Measurements from ENCODE around the gene GPX4.
A peak's percentile ranks its signal among the peaks of the same experiment; 100 is the strongest.

GPX4 gene

GRCh38 chr19:1082928-1083816 is 20.6 kb upstream of the GPX4 start:
- TF ChIP-seq CTCF (IDR thresholded peaks at IDR 0.05; ENCODE audit: unreplicated experiment in 3 of 3), result no peak
- peak overlapping the region in 1 of 3 experiments; percentile 61 for H3K4me3 Mint-ChIP-seq
- H3K4me1 Mint-ChIP-seq, result peaks cover 11% of the 10 kb centered on the region
- H3K27me3 Mint-ChIP-seq (ENCODE audit: low read depth), result no peaks in the 10 kb centered on the region
- H3K9me3 Mint-ChIP-seq, result no peaks in the 10 kb centered on the region
- H3K27ac Mint-ChIP-seq, result no peak overlapping the region
- H3K36me3 Mint-ChIP-seq (ENCODE audit: low read depth), result peaks cover 9% of the 10 kb centered on the region

GRCh38 chr19:1084024-1084868 is 19.5 kb upstream of the GPX4 start:
- Mint-ChIP-seq H3K9me3 (no peaks in the 10 kb centered on the region), H3K27ac (peak overlapping the region in 1 of 3 experiments; percentile 40), H3K4me1 (peaks cover 11% of the 10 kb centered on the region), H3K4me3 (peak overlapping the region; percentile 42 to 66 (median 61)), H3K36me3 (ENCODE audit: low read depth) (peaks cover 9% of the 10 kb centered on the region), H3K27me3 (ENCODE audit: low read depth) (no peaks in the 10 kb centered on the region)
- no peak for TF ChIP-seq CTCF (IDR thresholded peaks at IDR 0.05; ENCODE audit: unreplicated experiment in 3 of 3)

GRCh38 chr19:1085053-1085658 is 18.6 kb upstream of the GPX4 start:
- H3K4me3 Mint-ChIP-seq, result peak overlapping the region in 1 of 3 experiments; percentile 32
- no peak for TF ChIP-seq CTCF (IDR thresholded peaks at IDR 0.05; ENCODE audit: unreplicated experiment in 3 of 3)
- no peaks in the 10 kb centered on the region for H3K9me3 Mint-ChIP-seq
- H3K36me3 Mint-ChIP-seq (ENCODE audit: low read depth), result peaks cover 9% of the 10 kb centered on the region
- peak overlapping the region in 1 of 3 experiments; percentile 15 for H3K27ac Mint-ChIP-seq
- H3K27me3 Mint-ChIP-seq (ENCODE audit: low read depth), result no peaks in the 10 kb centered on the region
- peaks cover 11% of the 10 kb centered on the region for H3K4me1 Mint-ChIP-seq

GRCh38 chr19:1085676-1086442 is 17.9 kb upstream of the GPX4 start:
- no peak overlapping the region for H3K4me3 Mint-ChIP-seq
- no peaks in the 10 kb centered on the region for H3K9me3 Mint-ChIP-seq
- no peak overlapping the region for H3K27ac Mint-ChIP-seq
- no peaks in the 10 kb centered on the region for H3K27me3 Mint-ChIP-seq (ENCODE audit: low read depth)
- no peak for TF ChIP-seq CTCF (IDR thresholded peaks at IDR 0.05; ENCODE audit: unreplicated experiment in 3 of 3)
- H3K4me1 Mint-ChIP-seq, result peaks cover 11% of the 10 kb centered on the region
- peaks cover 9% of the 10 kb centered on the region for H3K36me3 Mint-ChIP-seq (ENCODE audit: low read depth)

GRCh38 chr19:1086613-1087012 is 17.2 kb upstream of the GPX4 start:
- Mint-ChIP-seq H3K4me3 (no peak overlapping the region), H3K36me3 (ENCODE audit: low read depth) (peaks cover 9% of the 10 kb centered on the region), H3K27ac (no peak overlapping the region), H3K4me1 (peaks cover 11% of the 10 kb centered on the region), H3K9me3 (no peaks in the 10 kb centered on the region), H3K27me3 (ENCODE audit: low read depth) (no peaks in the 10 kb centered on the region)
- TF ChIP-seq CTCF (IDR thresholded peaks at IDR 0.05; ENCODE audit: unreplicated experiment in 3 of 3), result no peak
